Left colon (tissue), 2 donors: Measurements from ENCODE around the gene NTN3. TPM values are rescaled to one million over a fixed set of nuclear protein-coding genes. Genes with fewer than 3 reads are reported as not detected.

ENCODE experiments used
- ATAC-seq: fragments of 200-7000 bp; cut with Tn5 transposase; one replicate; pipeline ENCODE4 v1.9.1; 2020; ENCODE audit warnings: mild to moderate bottlenecking, moderate library complexity
- DNase-seq, 2 donors: peaks; one replicate each; pipeline ENCODE4 v3.0.0-alpha.2; 2020
- intact Hi-C, 2 donors: fragments of 100-400 bp; cut with DNase I in 1 of 2; cut with micrococcal nuclease in 1 of 2; formaldehyde crosslinking; loops; one replicate each; pipeline versions ENCODE4 v1.11.2 to v1.14.0; 2022; cut with DNase I, micrococcal nuclease
- total RNA-seq, 2 donors: library from RNA; stranded (reverse); fragmentation: NEBNext Ultra II Directional; extraction: Animal tissue kit (Norgen Biotek cat#: 25700); gene quantifications; one replicate each; pipeline ENCODE4 v1.2.1, GENCODE V29; 2021
- donor health status: DM: no; HTN: no; CAD: no.
- donor health status: DM: yes; HTN: yes; CAD: no.

NTN3 gene
- total RNA-seq, 2 donors from 2014 or later, result not detected

- ATAC-seq (peak; percentile 94), DNase-seq (peak; percentile 74 to 81)
- intact Hi-C loops, result no loop called here
Measured at GRCh38 chr16:2486645-2487516, 15.8 kb downstream of the NTN3 start.

- intact Hi-C loops, result no loop called here
- ATAC-seq, result no peak
Measured at GRCh38 chr16:2487517-2487842, 16.4 kb downstream of the NTN3 start.

GRCh38 chr16:2487903-2488531, 16.9 kb downstream of the NTN3 start:
- ATAC-seq (no peak), DNase-seq (no peak)
- intact Hi-C loops, result no loop called here

More at GRCh38 chr16:2487517-2487842, 16.4 kb downstream of the NTN3 start:
- DNase-seq, result no peak

GRCh38 chr16:2489581-2489980, 18.5 kb downstream of the NTN3 start:
- ATAC-seq, result no peak
- intact Hi-C loops, result no loop called here

GRCh38 chr16:2490190-2491105, 19.4 kb downstream of the NTN3 start:
- no peak for DNase-seq

More at GRCh38 chr16:2489581-2489980, 18.5 kb downstream of the NTN3 start:
- no peak for DNase-seq

GRCh38 chr16:2492292-2492691, 21.2 kb downstream of the NTN3 start:
- intact Hi-C loops, result loop anchor here in 1 of 2 donors (10.0 kb wide), 1 partner anchor 147 kb away; the partner anchor contains the start of gene ABCA3
- peak; percentile 87 for ATAC-seq

More at GRCh38 chr16:2490190-2491105, 19.4 kb downstream of the NTN3 start:
- intact Hi-C loops, result loop anchor here in 1 of 2 donors (10.0 kb wide), 1 partner anchor 146 kb away; the partner anchor contains the start of gene ABCA3
- ATAC-seq, result no peak

GRCh38 chr16:2493605-2494004, 22.5 kb downstream of the NTN3 start:
- intact Hi-C loops, result loop anchor here in 1 of 2 donors (10.0 kb wide), 1 partner anchor 149 kb away; the partner anchor contains the start of gene ABCA3
- no peak for DNase-seq
- ATAC-seq, result no peak

More at GRCh38 chr16:2492292-2492691, 21.2 kb downstream of the NTN3 start:
- peak in 1 of 2 donors; percentile 18 for DNase-seq

- ATAC-seq (no peak), DNase-seq (no peak)
- intact Hi-C loops, result loop anchor here in 1 of 2 donors (10.0 kb wide), 1 partner anchor 150 kb away; the partner anchor contains the start of gene ABCA3
Measured at GRCh38 chr16:2494616-2495015, 23.5 kb downstream of the NTN3 start.

GRCh38 chr16:2495041-2495440, 23.9 kb downstream of the NTN3 start:
- ATAC-seq (no peak), DNase-seq (no peak)
- intact Hi-C loops, result loop anchor here in 1 of 2 donors (10.0 kb wide), 1 partner anchor 150 kb away; the partner anchor contains the start of gene ABCA3

GRCh38 chr16:2496223-2497115, 25.4 kb downstream of the NTN3 start:
- ATAC-seq (no peak), DNase-seq (peak in 1 of 2 donors; percentile 4)
- intact Hi-C loops, result loop anchor here in 1 of 2 donors (10.0 kb wide), 1 partner anchor 152 kb away; the partner anchor contains the start of gene ABCA3

GRCh38 chr16:2497116-2497630, 26.1 kb downstream of the NTN3 start:
- ATAC-seq, result peak; percentile 62
- intact Hi-C loops, result loop anchor here in 1 of 2 donors (10.0 kb wide), 1 partner anchor 152 kb away; the partner anchor contains the start of gene ABCA3

GRCh38 chr16:2497695-2498484, 26.8 kb downstream of the NTN3 start:
- intact Hi-C loops, result loop anchor here in 1 of 2 donors (10.0 kb wide), 1 partner anchor 153 kb away; the partner anchor contains the start of gene ABCA3
- ATAC-seq (no peak), DNase-seq (no peak)

More at GRCh38 chr16:2497116-2497630, 26.1 kb downstream of the NTN3 start:
- DNase-seq, result peak in 1 of 2 donors; percentile 32

GRCh38 chr16:2498531-2499253, 27.6 kb downstream of the NTN3 start:
- intact Hi-C loops, result loop anchor here in 1 of 2 donors (10.0 kb wide), 1 partner anchor 154 kb away; the partner anchor contains the start of gene ABCA3
- no peak for ATAC-seq
- DNase-seq, result no peak

- no peak for DNase-seq
- intact Hi-C loops, result loop anchor here in 1 of 2 donors (10.0 kb wide), 1 partner anchor 155 kb away; the partner anchor contains the start of gene ABCA3
- ATAC-seq, result no peak
Measured at GRCh38 chr16:2499454-2499853, 28.4 kb downstream of the NTN3 start.

GRCh38 chr16:2499890-2500429, 28.9 kb downstream of the NTN3 start:
- intact Hi-C loops, result loop anchor here in 1 of 2 donors (10.0 kb wide), 2 partner anchors 75 to 155 kb away; partner anchors contain the start of genes ABCA3 and CCNF
- no peak for ATAC-seq
- peak in 1 of 2 donors; percentile 4 for DNase-seq
